SU-DHL-6 (cell line): Measurements from ENCODE around the gene ERC1.

ENCODE experiments used
- H2AFZ ChIP-seq: fragments of 200-600 bp; sonication (generic); 2 replicates; pipeline ENCODE4 v1.6.1; 2014; ENCODE audit warnings: low read depth, mild to moderate bottlenecking, moderate library complexity, mixed read lengths, antibody characterized with exemption, low read length; ENCODE audit not compliant: severe bottlenecking
- H3F3A ChIP-seq: fragments of 200-600 bp; shearing (Covaris generic); 2 replicates; pipeline ENCODE4 v1.6.0; 2016; ENCODE audit warnings: antibody characterized with exemption, mild to moderate bottlenecking; ENCODE audit not compliant: insufficient read depth
- H3K27ac ChIP-seq: fragments of 200-600 bp; sonication (generic); 2 replicates; pipeline ENCODE4 v1.5.1; 2016; ENCODE audit warnings: low read depth, mild to moderate bottlenecking, low read length, moderate library complexity, mixed read lengths
- H3K27me3 ChIP-seq: fragments of 200-600 bp; sonication (generic), shearing (Covaris generic); 2 replicates; pipeline ENCODE4 v1.6.0; 2014; ENCODE audit warnings: mild to moderate bottlenecking, low read length
- H3K36me3 ChIP-seq: fragments of 200-600 bp; sonication (generic); 2 replicates; pipeline ENCODE4 v1.6.1; 2014; ENCODE audit warnings: mild to moderate bottlenecking, low read length, mixed read lengths
- H3K4me2 ChIP-seq: fragments of 300-600, 200-600 bp; shearing (Covaris generic), sonication (generic); 2 replicates; pipeline ENCODE4 v1.6.0; 2014; ENCODE audit warnings: low read length, low read depth, mild to moderate bottlenecking; ENCODE audit not compliant: poor library complexity, severe bottlenecking
- H3K4me3 ChIP-seq: fragments of 200-600 bp; sonication (generic); 2 replicates; pipeline ENCODE4 v1.5.1; 2014; ENCODE audit warnings: antibody characterized with exemption, low read length, mild to moderate bottlenecking, mixed read lengths; ENCODE audit not compliant: insufficient read depth, poor library complexity, severe bottlenecking
- H3K79me2 ChIP-seq: fragments of 200-600 bp; sonication (generic); 2 replicates; pipeline ENCODE4 v1.6.1; 2014; ENCODE audit warnings: mild to moderate bottlenecking, low read length, moderate library complexity; ENCODE audit not compliant: insufficient read depth
- H3K9ac ChIP-seq: fragments of 200-600 bp; sonication (generic); 2 replicates; pipeline ENCODE4 v1.7.0; 2014; ENCODE audit warnings: mild to moderate bottlenecking, low read length
- H3K9me2 ChIP-seq: fragments of 200-600 bp; sonication (generic); replicated peaks from 2 replicates; pipeline ENCODE4 v1.6.1; 2014; ENCODE audit warnings: low read length; ENCODE audit not compliant: insufficient read depth
- H3K9me3 ChIP-seq: fragments of 200-600 bp; sonication (generic); 2 replicates; pipeline ENCODE4 v1.6.1; 2014; ENCODE audit warnings: low read length, mixed read lengths; ENCODE audit not compliant: insufficient read depth
- H4K20me1 ChIP-seq: fragments of 200-600 bp; sonication (generic); 2 replicates; pipeline ENCODE4 v1.6.1; 2014; ENCODE audit warnings: low read depth, mild to moderate bottlenecking, antibody characterized with exemption, low read length, moderate library complexity, mixed read lengths
- EZH2phosphoT487 ChIP-seq: fragments of 200-600 bp; sonication (generic), shearing (Covaris generic); conservative IDR thresholded peaks from 2 replicates; pipeline ENCODE4 v1.6.1; 2018; ENCODE audit warnings: mild to moderate bottlenecking, antibody characterized with exemption, low read length, moderate library complexity, mixed read lengths
- TF ChIP-seq, protein P1 (sequence below): fragments of 200-600 bp; sonication (generic); IDR thresholded peaks from one replicate; pipeline ENCODE4 v1.5.1; 2017; ENCODE audit warnings: antibody characterized with exemption, mild to moderate bottlenecking, low read length, moderate library complexity; ENCODE audit not compliant: insufficient read depth, poor library complexity, severe bottlenecking

Gene ERC1

DNA sequence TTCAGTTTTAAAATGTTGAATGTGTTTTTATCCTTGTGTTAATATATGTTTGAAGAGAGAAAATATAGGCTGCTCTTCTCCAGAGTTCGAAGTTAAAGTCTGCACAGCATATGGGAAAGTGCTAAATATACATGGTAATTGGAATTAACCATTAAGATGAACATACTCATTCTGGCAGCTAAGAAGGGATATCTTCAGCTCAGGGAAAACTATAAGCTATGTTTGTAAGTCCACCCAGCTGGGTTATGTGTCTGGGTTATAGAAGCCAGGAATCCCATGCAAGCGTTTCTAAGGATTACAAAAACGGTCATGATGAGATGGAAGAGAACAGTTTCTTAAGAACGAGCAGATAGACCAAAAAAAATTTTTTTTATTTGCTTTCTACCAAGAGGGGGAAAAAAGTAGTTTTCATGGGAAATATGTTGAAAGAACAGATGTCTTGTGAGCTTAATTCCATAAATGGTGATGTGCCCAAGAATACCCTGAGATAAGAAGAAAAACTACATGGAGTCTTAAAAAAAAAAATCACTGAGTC is 404.5 kb downstream of the ERC1 start:
- TF ChIP-seq, protein P1, sequence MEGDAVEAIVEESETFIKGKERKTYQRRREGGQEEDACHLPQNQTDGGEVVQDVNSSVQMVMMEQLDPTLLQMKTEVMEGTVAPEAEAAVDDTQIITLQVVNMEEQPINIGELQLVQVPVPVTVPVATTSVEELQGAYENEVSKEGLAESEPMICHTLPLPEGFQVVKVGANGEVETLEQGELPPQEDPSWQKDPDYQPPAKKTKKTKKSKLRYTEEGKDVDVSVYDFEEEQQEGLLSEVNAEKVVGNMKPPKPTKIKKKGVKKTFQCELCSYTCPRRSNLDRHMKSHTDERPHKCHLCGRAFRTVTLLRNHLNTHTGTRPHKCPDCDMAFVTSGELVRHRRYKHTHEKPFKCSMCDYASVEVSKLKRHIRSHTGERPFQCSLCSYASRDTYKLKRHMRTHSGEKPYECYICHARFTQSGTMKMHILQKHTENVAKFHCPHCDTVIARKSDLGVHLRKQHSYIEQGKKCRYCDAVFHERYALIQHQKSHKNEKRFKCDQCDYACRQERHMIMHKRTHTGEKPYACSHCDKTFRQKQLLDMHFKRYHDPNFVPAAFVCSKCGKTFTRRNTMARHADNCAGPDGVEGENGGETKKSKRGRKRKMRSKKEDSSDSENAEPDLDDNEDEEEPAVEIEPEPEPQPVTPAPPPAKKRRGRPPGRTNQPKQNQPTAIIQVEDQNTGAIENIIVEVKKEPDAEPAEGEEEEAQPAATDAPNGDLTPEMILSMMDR: no peak
- no peak for TF ChIP-seq EZH2phosphoT487
- Histone ChIP-seq H3K9me2 (no peaks in the 10 kb centered on the region), H3K9me3 (no peaks in the 10 kb centered on the region), H2AFZ (no peak overlapping the region), H3K4me3 (no peak overlapping the region), H4K20me1 (no peaks in the 10 kb centered on the region), H3K79me2 (no peaks in the 10 kb centered on the region), H3K9ac (no peak overlapping the region), H3K4me2 (no peak overlapping the region), H3F3A (no peaks in the 10 kb centered on the region), H3K27me3 (no peaks in the 10 kb centered on the region), H3K27ac (no peak overlapping the region), H3K36me3 (no peaks in the 10 kb centered on the region; the same call in 1 of the 2 replicates)

DNA sequence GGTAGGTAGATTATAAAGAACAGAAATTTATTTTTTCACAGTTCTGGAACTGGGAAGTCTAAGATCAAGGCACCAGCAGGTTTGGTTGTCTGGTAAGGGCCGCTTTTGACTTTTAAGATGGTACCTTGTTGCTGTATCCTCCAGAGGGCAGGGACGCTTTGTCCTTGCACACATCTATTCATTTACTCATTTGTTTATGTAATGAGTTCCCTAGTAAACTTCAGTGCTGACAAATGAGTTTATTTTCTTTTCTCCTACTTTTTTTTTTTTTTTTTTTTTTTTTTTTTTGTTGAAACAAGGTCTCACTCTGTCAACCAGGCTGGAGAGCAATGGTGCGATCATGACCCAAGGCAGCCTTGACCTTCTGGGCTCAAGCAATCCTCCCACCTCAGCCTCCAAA is 407.6 kb downstream of the ERC1 start:
- no peaks in the 10 kb centered on the region for H3F3A ChIP-seq
- H4K20me1 ChIP-seq: no peaks in the 10 kb centered on the region
- no peaks in the 10 kb centered on the region for H3K36me3 ChIP-seq
- no peaks in the 10 kb centered on the region for H3K27me3 ChIP-seq
- H3K4me3 ChIP-seq: no peak overlapping the region
- H3K79me2 ChIP-seq: no peaks in the 10 kb centered on the region
- no peak overlapping the region for H2AFZ ChIP-seq
- H3K9ac ChIP-seq: no peak overlapping the region
- H3K9me3 ChIP-seq: no peaks in the 10 kb centered on the region
- no peak for TF ChIP-seq EZH2phosphoT487
- TF ChIP-seq, protein P1: no peak
- no peaks in the 10 kb centered on the region for H3K9me2 ChIP-seq
- H3K4me2 ChIP-seq: no peak overlapping the region
- H3K27ac ChIP-seq: no peak overlapping the region

DNA sequence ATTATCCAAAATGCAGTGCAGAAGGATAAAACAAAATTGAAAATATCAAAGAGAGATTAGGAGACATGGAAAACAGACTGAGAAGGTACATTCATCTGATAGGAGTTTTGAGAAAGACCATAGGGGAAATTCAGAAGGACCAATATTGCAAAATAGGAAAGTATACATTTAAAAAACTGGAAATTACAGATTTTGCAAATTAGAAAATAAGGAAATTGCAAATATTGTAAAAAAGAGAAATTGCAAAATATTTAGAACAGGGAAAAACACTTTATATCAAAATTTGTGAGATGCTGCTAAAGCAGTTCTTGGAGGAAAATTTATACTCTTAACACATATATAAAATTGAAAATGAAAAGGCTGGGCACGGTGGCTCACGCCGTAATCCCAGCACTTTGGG is 410.9 kb downstream of the ERC1 start:
- H3K27ac ChIP-seq: no peak overlapping the region
- no peak overlapping the region for H3K9ac ChIP-seq
- H3K4me3 ChIP-seq: no peak overlapping the region
- TF ChIP-seq, protein P1: no peak
- TF ChIP-seq EZH2phosphoT487: no peak
- H4K20me1 ChIP-seq: no peaks in the 10 kb centered on the region
- H3K36me3 ChIP-seq: no peaks in the 10 kb centered on the region
- H3K9me3 ChIP-seq: no peaks in the 10 kb centered on the region
- no peaks in the 10 kb centered on the region for H3K79me2 ChIP-seq
- H3K27me3 ChIP-seq: no peaks in the 10 kb centered on the region
- no peaks in the 10 kb centered on the region for H3F3A ChIP-seq
- H3K9me2 ChIP-seq: no peaks in the 10 kb centered on the region
- H2AFZ ChIP-seq: no peak overlapping the region
- no peak overlapping the region for H3K4me2 ChIP-seq

DNA sequence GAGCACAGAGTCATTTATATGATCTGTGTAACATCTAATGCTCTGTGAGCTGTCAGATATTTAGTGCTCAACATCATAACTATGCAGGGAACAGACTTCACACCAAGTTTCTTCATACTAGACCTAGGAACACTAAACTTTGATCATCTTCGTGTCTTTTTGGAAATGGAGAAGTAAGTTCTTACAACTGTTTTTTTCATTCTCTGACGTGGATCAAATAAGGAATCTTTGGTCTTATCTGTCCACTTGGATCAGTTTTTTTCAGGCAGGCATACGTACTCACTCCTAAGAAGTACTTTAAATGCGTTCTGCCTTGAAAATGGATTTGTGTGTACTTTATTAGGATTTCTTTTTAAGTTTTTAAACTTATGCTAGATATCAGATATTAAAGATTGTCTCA is 412.4 kb downstream of the ERC1 start:
- TF ChIP-seq, protein P1: no peak
- TF ChIP-seq EZH2phosphoT487: no peak
- Histone ChIP-seq H3F3A (no peaks in the 10 kb centered on the region), H3K4me3 (no peak overlapping the region), H3K27me3 (no peaks in the 10 kb centered on the region), H3K79me2 (no peaks in the 10 kb centered on the region), H4K20me1 (no peaks in the 10 kb centered on the region), H3K9ac (no peak overlapping the region), H3K27ac (no peak overlapping the region), H2AFZ (no peak overlapping the region), H3K4me2 (no peak overlapping the region), H3K9me2 (no peaks in the 10 kb centered on the region), H3K36me3 (no peaks in the 10 kb centered on the region), H3K9me3 (no peaks in the 10 kb centered on the region)
